Embryonic facial prominence (tissue), 1 donor: Measurements from ENCODE around the gene DBH.

Experiments used
- DNase-seq: peaks from one replicate; pipeline ENCODE4 v3.0.0-alpha.2; 2016; ENCODE audit errors: extremely low spot score

The DBH gene

DNA sequence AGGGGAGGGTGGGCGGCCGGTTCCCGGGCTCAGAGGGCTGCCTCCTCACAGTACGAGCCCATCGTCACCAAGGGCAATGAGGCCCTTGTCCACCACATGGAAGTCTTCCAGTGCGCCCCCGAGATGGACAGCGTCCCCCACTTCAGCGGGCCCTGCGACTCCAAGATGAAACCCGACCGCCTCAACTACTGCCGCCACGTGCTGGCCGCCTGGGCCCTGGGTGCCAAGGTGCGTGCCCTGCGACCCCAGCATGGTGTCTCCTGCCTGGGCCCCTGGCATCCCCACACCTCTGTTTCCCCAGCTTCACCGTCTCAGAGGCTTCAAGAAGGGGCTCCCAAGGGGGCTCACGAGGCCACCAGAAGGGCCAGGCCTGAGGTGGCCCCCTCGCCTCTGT, 7.2 kb downstream of the DBH start:
- no peak for DNase-seq

DNA sequence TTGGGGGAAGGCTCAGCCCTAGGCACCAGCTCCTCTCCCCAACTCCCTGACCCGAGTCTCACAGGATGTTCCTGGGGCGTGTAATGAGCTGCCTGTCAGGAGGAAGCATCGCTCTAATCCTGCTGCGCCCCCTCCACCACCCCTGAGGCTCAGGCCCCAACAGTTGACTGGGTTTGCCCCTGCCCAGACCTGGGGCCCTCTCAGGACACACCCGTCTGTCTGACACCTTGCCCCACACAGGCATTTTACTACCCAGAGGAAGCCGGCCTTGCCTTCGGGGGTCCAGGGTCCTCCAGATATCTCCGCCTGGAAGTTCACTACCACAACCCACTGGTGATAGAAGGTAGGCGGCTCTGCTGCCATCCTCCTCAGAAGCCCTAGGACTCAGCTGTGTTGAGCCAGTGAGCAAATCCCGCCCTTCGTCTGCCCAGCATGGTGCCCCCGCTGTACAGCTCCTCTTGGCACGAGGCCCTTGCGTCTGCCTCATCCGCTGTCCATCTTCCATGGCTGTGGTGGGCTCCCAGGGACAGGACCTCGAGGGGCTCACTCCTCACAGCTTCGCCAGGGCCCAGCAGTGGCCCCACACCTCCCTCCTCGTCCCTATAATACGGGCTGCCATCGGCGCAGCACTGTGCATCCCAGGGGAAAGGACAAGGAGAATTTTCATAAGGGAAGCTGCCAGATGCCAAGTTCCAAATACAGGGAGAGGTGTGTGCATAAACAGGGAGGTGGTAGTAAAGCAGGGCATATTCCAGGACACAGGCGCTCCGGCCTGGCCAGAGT, 8.0 kb downstream of the DBH start:
- DNase-seq: no peak

GRCh38 chr9:133645021-133645765, 9.0 kb downstream of the DBH start:
- no peak for DNase-seq

GRCh38 chr9:133647148-133647547, 11.0 kb downstream of the DBH start:
- DNase-seq: no peak

DNA sequence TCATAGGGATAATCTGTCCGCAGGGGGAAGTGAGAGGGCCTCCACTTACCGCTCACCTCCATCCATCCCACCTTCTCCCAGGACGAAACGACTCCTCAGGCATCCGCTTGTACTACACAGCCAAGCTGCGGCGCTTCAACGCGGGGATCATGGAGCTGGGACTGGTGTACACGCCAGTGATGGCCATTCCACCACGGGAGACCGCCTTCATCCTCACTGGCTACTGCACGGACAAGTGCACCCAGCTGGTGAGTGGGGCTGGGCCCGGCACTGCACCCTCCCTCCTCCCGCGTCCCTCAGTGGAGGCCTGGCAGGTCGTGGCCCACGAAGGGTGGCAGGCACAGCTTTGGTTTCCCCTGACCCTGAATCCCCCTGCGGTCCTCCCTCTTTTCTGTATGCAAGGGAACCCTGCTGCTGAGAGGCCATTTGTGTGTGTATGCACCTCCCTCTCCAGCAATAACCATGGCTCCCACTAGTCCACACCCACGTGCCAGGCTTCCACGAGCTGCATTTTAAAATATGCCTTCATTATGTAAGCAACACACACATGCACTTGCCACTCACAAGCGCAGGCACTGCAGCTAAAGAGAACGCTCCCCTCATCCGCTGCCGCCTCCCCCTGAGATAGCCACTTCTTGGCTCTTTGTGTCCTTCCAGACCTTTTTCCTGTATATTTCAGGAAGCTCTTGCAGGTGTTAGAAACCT, 11.8 kb downstream of the DBH start:
- no peak for DNase-seq

DNA sequence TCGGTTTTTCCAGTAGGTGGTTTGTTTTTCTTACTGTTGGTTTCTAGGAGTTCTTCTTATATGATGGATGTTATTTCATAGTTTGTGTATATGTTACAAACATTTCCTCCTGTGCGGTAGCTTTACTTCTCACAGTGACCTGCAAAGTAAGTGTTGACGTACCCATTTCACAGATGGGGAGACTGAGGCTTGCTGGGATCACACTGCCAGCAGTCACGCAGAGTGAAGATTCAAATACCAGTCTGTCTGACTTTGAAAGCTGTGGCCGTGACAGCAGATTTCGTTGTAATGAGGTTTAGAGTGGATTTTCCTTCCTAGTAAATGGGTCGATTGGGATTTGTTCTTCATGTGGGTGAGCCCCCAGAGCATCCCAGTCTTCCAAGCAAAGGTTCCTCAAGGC, 13.0 kb downstream of the DBH start:
- DNase-seq: no peak

DNA sequence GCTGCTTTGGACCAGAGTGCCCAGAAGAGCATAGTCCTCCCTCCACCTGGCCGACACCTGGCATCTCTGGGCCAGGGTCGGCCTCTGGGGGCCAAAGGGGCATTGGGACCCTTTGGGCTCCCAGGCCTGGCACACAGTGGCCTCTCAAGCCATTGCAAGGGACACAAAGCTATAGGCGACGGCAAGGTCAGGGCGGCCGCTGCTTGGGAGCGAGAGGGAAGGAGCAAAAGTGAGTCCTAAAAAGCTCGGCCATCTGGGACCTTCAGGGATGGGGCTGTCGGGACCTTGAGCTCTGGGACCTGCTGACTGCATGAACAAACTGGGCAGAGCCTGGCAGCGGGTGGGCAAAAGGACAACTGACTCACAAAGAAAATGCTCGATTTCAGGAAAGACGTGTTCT, 13.9 kb downstream of the DBH start:
- DNase-seq: no peak

DNA sequence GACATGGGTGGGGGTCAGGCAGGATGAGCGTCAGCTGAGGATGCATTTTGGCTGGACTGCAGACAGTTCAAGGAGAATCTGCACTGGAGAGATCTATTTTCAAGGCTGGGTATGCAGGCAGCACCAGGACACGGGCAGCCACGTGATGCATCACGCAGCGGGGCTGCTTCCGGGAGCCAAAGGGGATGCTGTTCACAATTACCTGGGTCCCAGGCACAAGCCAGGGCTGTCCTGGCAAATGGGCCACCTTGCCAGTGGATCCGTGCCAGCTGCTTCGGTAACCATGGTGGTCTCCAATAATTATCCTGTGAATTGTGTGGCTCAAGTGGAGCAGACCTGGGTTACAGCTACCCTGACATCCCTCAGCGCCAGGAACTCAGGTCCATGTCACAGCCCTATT, 17.5 kb downstream of the DBH start:
- no peak for DNase-seq

GRCh38 chr9:133654736-133655657, 18.8 kb downstream of the DBH start:
- no peak for DNase-seq

- no peak for DNase-seq
Measured at GRCh38 chr9:133655701-133656100, 19.5 kb downstream of the DBH start.

- no peak for DNase-seq
Measured at GRCh38 chr9:133656211-133657119, 20.3 kb downstream of the DBH start.

- DNase-seq: no peak
Measured at GRCh38 chr9:133657120-133657661, 21.0 kb downstream of the DBH start.

- no peak for DNase-seq
Measured at GRCh38 chr9:133658442-133659431, 22.6 kb downstream of the DBH start.

- no peak for DNase-seq
Measured at GRCh38 chr9:133659516-133659915, 23.4 kb downstream of the DBH start.

DNA sequence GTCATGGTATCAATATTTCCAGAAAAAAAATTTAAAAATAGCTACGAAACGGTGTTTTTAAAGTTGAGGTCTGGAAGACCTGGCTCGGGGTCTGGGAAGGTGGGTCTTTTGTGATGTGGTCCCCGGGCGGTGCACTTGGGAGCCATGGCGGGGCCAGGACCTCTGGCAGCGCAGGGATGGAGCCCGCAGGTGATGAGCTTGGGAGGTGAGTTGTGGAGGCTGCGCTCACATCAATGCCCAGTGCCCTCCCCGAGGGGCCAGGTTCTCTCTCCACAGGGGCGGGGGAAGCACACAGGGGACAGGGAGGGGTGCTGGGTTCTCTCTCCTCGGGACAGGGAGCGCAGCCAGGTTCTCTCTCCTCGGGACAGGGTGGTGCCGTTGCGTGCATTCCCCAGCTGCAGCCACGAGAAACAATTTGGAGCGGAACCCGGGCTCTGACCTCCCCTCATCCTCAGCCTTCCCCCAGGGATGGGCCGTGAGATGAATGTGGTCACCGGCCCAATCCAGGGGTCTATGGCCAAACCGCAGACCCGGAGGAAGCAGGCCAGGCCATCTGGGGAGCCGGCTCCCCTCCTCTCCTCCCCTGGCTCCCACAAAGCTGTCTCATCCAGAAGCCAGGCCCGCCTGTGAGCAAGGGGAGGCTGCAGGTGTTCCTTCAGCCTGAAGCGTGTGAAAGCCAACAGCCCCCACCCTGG, 25.8 kb downstream of the DBH start:
- no peak for DNase-seq

GRCh38 chr9:133664173-133665050, 28.2 kb downstream of the DBH start:
- no peak for DNase-seq

DNA sequence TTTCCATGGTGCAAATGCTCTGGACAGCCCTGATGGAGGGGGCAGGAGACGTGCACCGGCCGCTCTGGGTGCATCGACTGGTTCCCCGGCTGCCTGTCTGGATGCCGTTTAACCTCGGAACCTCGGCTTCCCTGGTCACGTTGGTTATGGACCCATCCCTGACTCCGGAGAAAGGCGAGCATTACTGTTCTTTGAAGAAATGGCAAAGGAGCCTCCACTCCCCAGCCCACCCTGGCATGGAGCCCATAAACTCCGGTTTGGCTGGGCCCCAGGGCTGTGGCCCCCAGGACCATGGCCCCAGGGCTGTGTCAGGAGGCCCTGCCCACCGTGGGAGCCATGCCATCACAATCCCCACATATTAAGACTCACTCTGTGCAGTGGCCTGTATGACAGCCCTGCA, 28.9 kb downstream of the DBH start:
- DNase-seq: no peak
